NCI-H446 treated with DMSO at 0.1 percent for 48 hours (cell line): Measurements from ENCODE around the gene NUDT16L1.

Experiments used
- DNase-seq: peaks from one replicate; lab custom pipeline; 2025; lab: John Stamatoyannopoulos, UW

Gene NUDT16L1

GRCh38 chr16:4664538-4665418, 28.6 kb upstream of the NUDT16L1 start:
- no peak for DNase-seq

- no peak for DNase-seq
Measured at GRCh38 chr16:4666537-4667202, 26.7 kb upstream of the NUDT16L1 start.

GRCh38 chr16:4667203-4667963, 26.0 kb upstream of the NUDT16L1 start:
- DNase-seq: no peak

GRCh38 chr16:4668313-4668960, 24.9 kb upstream of the NUDT16L1 start:
- DNase-seq: no peak

GRCh38 chr16:4673387-4674046, 19.8 kb upstream of the NUDT16L1 start:
- DNase-seq: no peak

- DNase-seq: no peak
Measured at GRCh38 chr16:4674926-4675530, 18.3 kb upstream of the NUDT16L1 start.

GRCh38 chr16:4675864-4676786, 17.2 kb upstream of the NUDT16L1 start:
- DNase-seq: no peak

- DNase-seq: no peak
Measured at GRCh38 chr16:4676831-4677230, 16.5 kb upstream of the NUDT16L1 start.

GRCh38 chr16:4677390-4677789, 16.0 kb upstream of the NUDT16L1 start:
- DNase-seq: no peak

GRCh38 chr16:4677994-4678393, 15.4 kb upstream of the NUDT16L1 start:
- DNase-seq: no peak

GRCh38 chr16:4678596-4678995, 14.8 kb upstream of the NUDT16L1 start:
- DNase-seq: no peak

GRCh38 chr16:4679156-4679849, 14.1 kb upstream of the NUDT16L1 start:
- DNase-seq: no peak

- DNase-seq: no peak
Measured at GRCh38 chr16:4679850-4680636, 13.3 kb upstream of the NUDT16L1 start.

- DNase-seq: no peak
Measured at GRCh38 chr16:4680673-4681470, 12.5 kb upstream of the NUDT16L1 start.

GRCh38 chr16:4681471-4682083, 11.8 kb upstream of the NUDT16L1 start:
- no peak for DNase-seq

GRCh38 chr16:4682084-4682591, 11.2 kb upstream of the NUDT16L1 start:
- no peak for DNase-seq

- no peak for DNase-seq
Measured at GRCh38 chr16:4682616-4683254, 10.6 kb upstream of the NUDT16L1 start.
